Astrocyte of the cerebellum (primary cell): ENCODE measurements around the gene TMEM63A.

ENCODE experiments used
- DNase-seq: peaks from one replicate; pipeline ENCODE4 v3.0.0-alpha.2; 2011; ENCODE audit warnings: low read depth
- H3K4me3 ChIP-seq: 2 replicates; pipeline ENCODE4 v1.5.1; 2011; ENCODE audit warnings: mild to moderate bottlenecking, low read depth, low read length, moderate library complexity
- CTCF ChIP-seq: IDR thresholded peaks from 2 replicates; pipeline ENCODE4 v1.5.1; 2012; ENCODE audit warnings: low read length, low read depth, moderate library complexity, mild to moderate bottlenecking; ENCODE audit errors: missing control alignments
- in situ Hi-C: cut with HindIII; loops from 2 replicates; pipeline ENCODE4 v1.10.0; 2017; ENCODE audit warnings: low sequenced_read_pairs

The TMEM63A gene

GRCh38 chr1:225909477-225909876 lies 27.3 kb upstream of the TMEM63A start:
- in situ Hi-C loops: no loop called here
- no peak for DNase-seq
- no peak overlapping the region for H3K4me3 ChIP-seq
- TF ChIP-seq CTCF: no peak

- DNase-seq: no peak
- in situ Hi-C loops: no loop called here
- no peak for TF ChIP-seq CTCF
- no peak overlapping the region for H3K4me3 ChIP-seq
These were observed 26.6 kb upstream of the TMEM63A start for GRCh38 chr1:225908773-225909172.

- in situ Hi-C loops: no loop called here
- no peak overlapping the region for H3K4me3 ChIP-seq
- DNase-seq: no peak
- no peak for TF ChIP-seq CTCF
These were observed 25.9 kb upstream of the TMEM63A start for GRCh38 chr1:225908013-225908640.

- DNase-seq: no peak
- in situ Hi-C loops: no loop called here
- H3K4me3 ChIP-seq: no peak overlapping the region
- no peak for TF ChIP-seq CTCF
These were observed 25.2 kb upstream of the TMEM63A start for GRCh38 chr1:225907341-225907740.

GRCh38 chr1:225906467-225906866 lies 24.3 kb upstream of the TMEM63A start:
- DNase-seq: no peak
- TF ChIP-seq CTCF: no peak
- in situ Hi-C loops: no loop called here
- no peak overlapping the region for H3K4me3 ChIP-seq

GRCh38 chr1:225903623-225904022 lies 21.4 kb upstream of the TMEM63A start:
- no peak for TF ChIP-seq CTCF
- in situ Hi-C loops: no loop called here
- DNase-seq: no peak
- no peak overlapping the region for H3K4me3 ChIP-seq
